HepG2 (cell line): ENCODE results near the gene TGFBRAP1. TPM values are rescaled to one million over a fixed set of nuclear protein-coding genes. Genes with fewer than 3 reads are reported as not detected.

Experiments used
- CREM ChIP-seq, 2 experiments: sonication (generic) in 1 of 2; formaldehyde crosslinking in 1 of 2; IDR thresholded peaks; 2 replicates each; pipeline versions ENCODE4 v1.4.0 to v1.6.1; 2016 to 2020; ENCODE audit warnings: antibody characterized with exemption in 1 of 2, mild to moderate bottlenecking in 1 of 2, missing genetic modification reagents in 1 of 2
- ELK4 ChIP-seq: sonication (generic); formaldehyde crosslinking; IDR thresholded peaks from 2 replicates; pipeline ENCODE4 v1.9.0; 2021; ENCODE audit warnings: missing genetic modification reagents, borderline replicate concordance
- FOXO1 ChIP-seq: sonication (generic); formaldehyde crosslinking; IDR thresholded peaks from 2 replicates; pipeline ENCODE4 v1.4.0; 2020; ENCODE audit warnings: missing genetic modification reagents
- KAT7 ChIP-seq: IDR thresholded peaks from 2 replicates; pipeline ENCODE4 v1.6.1; 2018; ENCODE audit warnings: borderline replicate concordance, missing compliant biosample characterization
- KLF11 ChIP-seq: IDR thresholded peaks from 2 replicates; pipeline ENCODE4 v1.6.1; 2016; ENCODE audit warnings: missing compliant biosample characterization
- MEF2D ChIP-seq: sonication (generic); formaldehyde crosslinking; IDR thresholded peaks from 2 replicates; pipeline ENCODE4 v1.5.1; 2020; ENCODE audit warnings: mild to moderate bottlenecking, missing genetic modification reagents
- PRDM15 ChIP-seq: sonication (generic); formaldehyde crosslinking; IDR thresholded peaks from 2 replicates; pipeline ENCODE4 v1.4.0; 2020; ENCODE audit warnings: missing genetic modification reagents
- PTBP1 ChIP-seq: fragments of 200-400 bp; formaldehyde crosslinking; IDR thresholded peaks from 2 replicates; pipeline ENCODE4 v1.6.1; 2018; ENCODE audit warnings: low read length, low read depth; ENCODE audit not compliant: poor library complexity, severe bottlenecking
- SOX6 ChIP-seq, 2 experiments: fragments of 450-650 bp in 1 of 2; sonication (generic) in 1 of 2; formaldehyde crosslinking in 1 of 2; IDR thresholded peaks; 2 replicates each; pipeline versions ENCODE4 v1.4.0 to v1.6.1; 2017 to 2020; ENCODE audit warnings: antibody characterized with exemption in 1 of 2, mild to moderate bottlenecking in 1 of 2, missing genetic modification reagents in 1 of 2
- SRY ChIP-seq: sonication (generic); formaldehyde crosslinking; IDR thresholded peaks from 2 replicates; pipeline ENCODE4 v1.8.0; 2022; ENCODE audit warnings: mild to moderate bottlenecking, missing genetic modification reagents
- TERF1 ChIP-seq: sonication (generic); formaldehyde crosslinking; IDR thresholded peaks from 2 replicates; pipeline ENCODE4 v1.8.0; 2022; ENCODE audit warnings: mild to moderate bottlenecking, missing genetic modification reagents, moderate library complexity
- ZNF414 ChIP-seq: sonication (generic); formaldehyde crosslinking; IDR thresholded peaks from 2 replicates; pipeline ENCODE4 v1.5.0; 2020; ENCODE audit warnings: missing genetic modification reagents
- ZNF503 ChIP-seq: sonication (generic); formaldehyde crosslinking; IDR thresholded peaks from 2 replicates; pipeline ENCODE4 v1.4.0; 2020; ENCODE audit warnings: missing genetic modification reagents
- ZNF569 ChIP-seq: sonication (generic); formaldehyde crosslinking; IDR thresholded peaks from 2 replicates; pipeline ENCODE4 v1.5.0; 2020; ENCODE audit warnings: mild to moderate bottlenecking, missing genetic modification reagents, moderate library complexity, borderline replicate concordance
- ZNF792 ChIP-seq: IDR thresholded peaks from 2 replicates; pipeline ENCODE4 v1.6.1; 2016
- ZSCAN21 ChIP-seq: sonication (generic); formaldehyde crosslinking; IDR thresholded peaks from 2 replicates; pipeline ENCODE4 v1.8.0; 2022; ENCODE audit warnings: mild to moderate bottlenecking, missing genetic modification reagents, moderate library complexity, borderline replicate concordance
- polyA plus RNA-seq, 8 experiments: library from polyadenylated mRNA; depleted of rRNA in 3 of 8; stranded (reverse) in 7 of 8; unstranded in 1 of 8; fragments of >200 nt; fragmentation: Illumina TruSeq in 4 of 8; extraction: Trizol in 4 of 8; gene quantifications; 2 replicates each; pipeline versions ENCODE4 v1.2.1 to v1.2.3, GENCODE V29; 2011 to 2016; ENCODE audit warnings: low read depth in 4 of 8, missing spikeins in 1 of 8, mixed read lengths in 1 of 8; ENCODE audit not compliant: insufficient read depth in 1 of 8
- total RNA-seq, 5 experiments: library from RNA; depleted of rRNA; stranded (reverse); fragments of >200 nt; fragmentation: Illumina TruSeq; extraction: Trizol; gene quantifications; 2 replicates each; pipeline ENCODE4 v1.2.3, GENCODE V29; 2016; ENCODE audit warnings: low read depth in 1 of 5

Gene TGFBRAP1
- total and polyA plus RNA-seq, 2 of the 13 experiments (the other 11 are each of a cell fraction or from before 2014, with no cell fraction given): 12.7 to 22.9 TPM

- TF ChIP-seq ELK4 (CRISPR knock-in tag) (no peak; the same call in 1 of the 2 replicates), TERF1 (0 out of 2 replicates have a peak, but pooled peaks have one; percentile 54), KAT7 (CRISPR knock-in tag) (0 out of 2 replicates have a peak, but pooled peaks have one; percentile 29), ZSCAN21 (CRISPR knock-in tag) (peak; percentile 48), PTBP1 (peak; percentile 90), ZNF792 (CRISPR knock-in tag) (peak; percentile 36; the same call in 1 of the 2 replicates), KLF11 (CRISPR knock-in tag) (0 out of 2 replicates have a peak, but pooled peaks have one; percentile 55), ZNF503 (CRISPR knock-in tag) (peak; percentile 23; the same call in 1 of the 2 replicates), MEF2D (CRISPR knock-in tag) (0 out of 2 replicates have a peak, but pooled peaks have one; percentile 46), ZNF414 (CRISPR knock-in tag) (0 out of 2 replicates have a peak, but pooled peaks have one; percentile 33), PRDM15 (CRISPR knock-in tag) (peak; percentile 37; the same call in 1 of the 2 replicates), SOX6 (IDR thresholded peaks at IDR 0.05) (no peak), SOX6 (CRISPR knock-in tag; IDR thresholded peaks at IDR 0.05) (no peak), ZNF569 (CRISPR knock-in tag) (no peak), FOXO1 (no peak), CREM (IDR thresholded peaks at IDR 0.05) (no peak), CREM (CRISPR knock-in tag; IDR thresholded peaks at IDR 0.05) (no peak), SRY (CRISPR knock-in tag) (peak; percentile 90; the same call in 1 of the 2 replicates)
Observed at GRCh38 chr2:105329561-105330495, at the start of gene TGFBRAP1 (continued).
